Measurements from ENCODE around the gene PLCD3. TPM values are rescaled to one million over a fixed set of nuclear protein-coding genes. Genes with fewer than 3 reads are reported as not detected.
A peak's percentile ranks its signal among the peaks of the same experiment; 100 is the strongest.

The PLCD3 gene
- polyA plus RNA-seq, 3 donors: 16.7 to 33.8 (median 29.1) TPM

DNA sequence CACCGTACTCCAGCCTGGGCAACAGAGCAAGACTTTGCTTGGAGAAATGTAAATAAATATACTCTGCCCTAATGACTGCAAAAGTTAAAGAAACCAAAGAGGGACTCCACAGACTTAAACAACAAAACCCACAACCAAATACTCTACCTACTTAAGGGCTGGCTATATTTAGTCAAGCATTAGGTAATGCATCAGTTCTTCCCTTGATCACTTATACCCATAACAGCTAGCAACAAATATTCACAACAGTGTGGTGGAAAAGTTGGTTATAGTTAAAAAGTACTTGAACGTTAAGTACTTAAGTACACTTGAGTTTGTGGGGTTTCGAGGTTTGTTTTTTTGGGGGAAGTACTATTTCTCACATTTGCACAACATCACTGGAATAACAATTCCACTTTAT, 23.9 kb upstream of the PLCD3 start:
- no peak for DNase-seq (ENCODE audit: extremely low read depth in 1 of 11, low read depth in 9 of 11, low spot score in 4 of 11)

DNA sequence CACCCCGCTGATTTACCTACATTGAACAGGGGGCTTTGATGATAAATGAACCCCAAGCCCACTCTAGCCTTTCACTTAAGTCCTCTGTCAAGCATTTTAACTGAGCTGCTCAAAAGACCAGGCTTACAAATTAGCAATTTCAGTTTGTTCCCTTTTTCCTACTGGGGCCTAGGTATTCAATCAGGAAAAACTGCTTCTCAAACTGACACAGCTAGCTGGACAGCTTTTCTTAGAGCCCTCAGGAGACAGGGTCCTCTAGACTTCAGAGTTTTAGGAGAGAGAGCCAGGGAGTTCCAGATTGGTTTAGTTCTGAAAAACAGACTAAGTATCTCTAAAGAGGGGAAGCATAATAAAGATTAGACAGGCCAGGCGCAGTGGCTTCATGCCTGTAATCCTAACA, 23.2 kb upstream of the PLCD3 start:
- no peak for DNase-seq (ENCODE audit: extremely low read depth in 1 of 11, low read depth in 9 of 11, low spot score in 4 of 11)

DNA sequence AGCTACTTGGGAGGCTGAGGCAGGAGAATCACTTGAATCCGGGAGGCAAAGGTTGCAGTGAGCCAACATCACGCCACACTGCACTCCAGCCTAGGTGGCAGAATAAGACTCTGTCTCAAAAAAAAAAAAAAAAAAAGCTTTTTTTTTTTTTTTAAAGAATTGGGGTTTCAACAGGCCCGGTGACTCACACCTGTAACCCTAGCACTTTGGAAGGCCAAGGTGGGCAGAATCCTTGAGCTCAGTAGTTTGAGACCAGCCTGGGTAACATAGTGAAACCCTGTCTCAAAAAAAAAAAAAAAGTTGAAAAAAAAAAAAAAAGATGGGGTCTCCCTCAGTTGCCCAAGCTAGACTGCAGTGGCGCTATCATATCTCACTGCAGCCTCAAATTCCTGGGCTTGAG, 22.7 kb upstream of the PLCD3 start:
- DNase-seq (ENCODE audit: extremely low read depth in 1 of 11, low read depth in 9 of 11, low spot score in 4 of 11): no peak

GRCh38 chr17:45150911-45151809, 18.8 kb upstream of the PLCD3 start:
- DNase-seq (ENCODE audit: extremely low read depth in 1 of 11, low read depth in 9 of 11, low spot score in 4 of 11): no peak

GRCh38 chr17:45149669-45150664, 17.7 kb upstream of the PLCD3 start:
- peak in 4 of 11 donors; percentile 62 to 70 (median 63) for DNase-seq (ENCODE audit: extremely low read depth in 1 of 11, low read depth in 9 of 11, low spot score in 4 of 11)

DNA sequence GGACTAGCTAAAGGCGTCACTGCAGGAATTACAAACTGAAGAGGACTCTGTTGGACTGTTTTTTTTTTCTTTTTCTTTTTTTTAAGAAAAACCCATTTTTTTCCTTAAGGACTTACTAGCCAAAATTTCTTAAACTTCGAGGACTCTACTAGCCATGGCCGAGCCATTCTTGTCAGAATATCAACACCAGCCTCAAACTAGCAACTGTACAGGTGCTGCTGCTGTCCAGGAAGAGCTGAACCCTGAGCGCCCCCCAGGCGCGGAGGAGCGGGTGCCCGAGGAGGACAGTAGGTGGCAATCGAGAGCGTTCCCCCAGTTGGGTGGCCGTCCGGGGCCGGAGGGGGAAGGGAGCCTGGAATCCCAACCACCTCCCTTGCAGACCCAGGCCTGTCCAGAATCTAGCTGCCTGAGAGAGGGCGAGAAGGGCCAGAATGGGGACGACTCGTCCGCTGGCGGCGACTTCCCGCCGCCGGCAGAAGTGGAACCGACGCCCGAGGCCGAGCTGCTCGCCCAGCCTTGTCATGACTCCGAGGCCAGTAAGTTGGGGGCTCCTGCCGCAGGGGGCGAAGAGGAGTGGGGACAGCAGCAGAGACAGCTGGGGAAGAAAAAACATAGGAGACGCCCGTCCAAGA, 16.8 kb upstream of the PLCD3 start:
- peak in 8 of 11 donors; percentile 81 to 90 (median 88) for DNase-seq (ENCODE audit: extremely low read depth in 1 of 11, low read depth in 9 of 11, low spot score in 4 of 11)

GRCh38 chr17:45148183-45149036, 16.1 kb upstream of the PLCD3 start, which contains the start of gene HEXIM1:
TSS of gene HEXIM1 (plus strand) at chr17:45148475. CDS start at chr17:45149191, 716 bp downstream.
- peak; percentile 98 to 100 (median 100) for DNase-seq (ENCODE audit: extremely low read depth in 1 of 11, low read depth in 9 of 11, low spot score in 4 of 11)

DNA sequence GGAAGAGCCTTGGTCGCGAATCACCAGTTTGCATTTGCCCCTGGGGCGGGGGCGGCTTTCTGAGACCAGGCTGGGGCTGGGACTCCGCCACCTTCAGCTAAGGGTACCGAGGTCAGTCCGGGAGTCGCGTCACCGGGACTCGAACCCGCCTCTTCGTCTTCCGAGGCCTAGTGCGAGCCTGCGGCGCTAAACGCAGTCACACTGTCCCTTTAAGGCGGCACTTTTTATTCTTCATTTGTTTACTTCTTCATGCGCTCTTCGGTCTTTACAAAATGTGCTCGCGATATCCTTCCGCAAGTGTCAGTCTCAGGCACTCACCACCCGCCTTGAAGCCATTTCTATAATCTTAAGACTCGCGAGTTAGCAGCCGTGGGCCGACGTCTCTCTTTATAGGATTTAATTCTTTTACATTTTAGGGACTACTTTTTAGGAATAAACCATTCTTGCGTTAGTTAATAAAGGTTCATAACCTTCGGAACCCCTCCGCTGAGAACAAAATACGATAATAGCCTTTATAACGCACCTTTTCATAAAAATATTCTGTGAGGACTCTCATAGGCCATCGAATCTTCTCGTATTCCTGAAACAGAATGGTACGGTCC, 15.4 kb upstream of the PLCD3 start:
- DNase-seq (ENCODE audit: extremely low read depth in 1 of 11, low read depth in 9 of 11, low spot score in 4 of 11): peak in 9 of 11 donors; percentile 88 to 96 (median 92)

DNA sequence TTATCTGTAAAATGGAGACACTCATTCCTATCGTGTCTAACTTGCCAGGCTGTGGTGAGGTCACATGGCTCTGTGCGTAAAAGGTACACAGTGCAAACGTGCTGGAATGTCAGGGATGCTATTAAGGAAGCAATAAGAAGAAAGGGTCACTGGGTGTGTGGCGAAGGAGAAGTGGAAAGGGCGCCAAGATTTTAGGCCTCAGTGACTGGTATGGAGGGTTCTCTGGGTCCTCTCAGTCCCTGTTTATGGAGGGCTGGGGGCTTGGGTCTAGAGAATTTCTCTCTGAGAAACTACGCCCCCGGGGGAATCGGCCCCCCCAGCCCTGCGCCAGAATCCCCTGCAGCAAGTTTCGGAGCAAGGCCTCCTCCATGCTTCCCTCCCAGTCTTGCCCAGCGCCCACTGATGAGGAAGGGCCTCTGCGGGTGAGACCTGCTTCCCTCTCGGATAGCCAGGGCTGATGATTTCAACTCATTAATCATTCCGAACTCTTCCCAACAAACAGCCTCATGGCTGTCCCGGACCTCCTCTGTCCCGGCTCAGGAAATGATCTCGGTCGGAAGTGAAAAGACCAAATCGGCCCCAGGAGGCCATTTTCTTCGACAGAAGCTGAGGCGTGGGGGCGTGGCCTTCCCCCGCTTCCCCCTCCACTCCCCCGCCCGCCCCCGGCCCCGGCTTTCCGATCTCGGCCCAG, 14.7 kb upstream of the PLCD3 start:
- peak in 5 of 11 donors; percentile 54 to 80 (median 70) for DNase-seq (ENCODE audit: extremely low read depth in 1 of 11, low read depth in 9 of 11, low spot score in 4 of 11)

- DNase-seq (ENCODE audit: extremely low read depth in 1 of 11, low read depth in 9 of 11, low spot score in 4 of 11): no peak
Observed at GRCh38 chr17:45146592-45146889, 14.2 kb upstream of the PLCD3 start.

DNA sequence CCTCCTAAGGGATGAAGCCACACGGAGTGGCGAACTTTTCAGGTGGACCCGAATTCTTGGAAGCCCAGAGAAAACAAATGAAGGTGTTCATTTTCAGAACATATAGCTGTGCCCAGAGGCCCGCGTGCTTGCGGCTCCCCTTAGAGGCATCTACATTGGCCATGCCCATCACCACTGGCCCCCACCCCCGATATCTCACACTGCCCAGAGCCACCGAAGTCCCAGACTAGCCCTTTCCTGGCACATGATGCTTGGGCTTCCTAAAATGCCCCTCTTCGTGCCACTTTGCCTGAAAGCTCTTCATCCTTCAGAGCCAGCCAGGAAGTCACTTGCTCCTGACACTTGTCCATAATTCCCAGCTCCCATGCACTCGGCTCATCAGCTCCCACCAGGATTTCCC, 13.9 kb upstream of the PLCD3 start:
- DNase-seq (ENCODE audit: extremely low read depth in 1 of 11, low read depth in 9 of 11, low spot score in 4 of 11): no peak

DNA sequence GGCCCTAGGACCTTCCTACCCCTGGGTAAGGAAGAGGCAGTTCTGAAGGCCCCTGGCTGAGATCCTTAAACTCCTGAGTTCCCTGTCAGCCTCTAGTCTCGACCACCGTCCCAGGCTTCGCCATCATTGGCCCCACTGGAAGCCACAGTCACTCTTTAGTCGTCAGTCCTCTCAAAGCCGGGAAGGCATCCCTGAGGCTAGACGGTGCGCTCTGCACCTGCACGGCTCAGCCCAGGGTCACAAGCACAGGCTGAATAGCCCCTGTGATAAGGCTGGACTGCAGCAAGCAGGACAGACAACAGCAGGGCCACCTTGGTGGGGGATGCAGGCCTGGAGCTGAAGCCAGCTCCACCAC, 12.7 kb upstream of the PLCD3 start:
- DNase-seq (ENCODE audit: extremely low read depth in 1 of 11, low read depth in 9 of 11, low spot score in 4 of 11): no peak

DNA sequence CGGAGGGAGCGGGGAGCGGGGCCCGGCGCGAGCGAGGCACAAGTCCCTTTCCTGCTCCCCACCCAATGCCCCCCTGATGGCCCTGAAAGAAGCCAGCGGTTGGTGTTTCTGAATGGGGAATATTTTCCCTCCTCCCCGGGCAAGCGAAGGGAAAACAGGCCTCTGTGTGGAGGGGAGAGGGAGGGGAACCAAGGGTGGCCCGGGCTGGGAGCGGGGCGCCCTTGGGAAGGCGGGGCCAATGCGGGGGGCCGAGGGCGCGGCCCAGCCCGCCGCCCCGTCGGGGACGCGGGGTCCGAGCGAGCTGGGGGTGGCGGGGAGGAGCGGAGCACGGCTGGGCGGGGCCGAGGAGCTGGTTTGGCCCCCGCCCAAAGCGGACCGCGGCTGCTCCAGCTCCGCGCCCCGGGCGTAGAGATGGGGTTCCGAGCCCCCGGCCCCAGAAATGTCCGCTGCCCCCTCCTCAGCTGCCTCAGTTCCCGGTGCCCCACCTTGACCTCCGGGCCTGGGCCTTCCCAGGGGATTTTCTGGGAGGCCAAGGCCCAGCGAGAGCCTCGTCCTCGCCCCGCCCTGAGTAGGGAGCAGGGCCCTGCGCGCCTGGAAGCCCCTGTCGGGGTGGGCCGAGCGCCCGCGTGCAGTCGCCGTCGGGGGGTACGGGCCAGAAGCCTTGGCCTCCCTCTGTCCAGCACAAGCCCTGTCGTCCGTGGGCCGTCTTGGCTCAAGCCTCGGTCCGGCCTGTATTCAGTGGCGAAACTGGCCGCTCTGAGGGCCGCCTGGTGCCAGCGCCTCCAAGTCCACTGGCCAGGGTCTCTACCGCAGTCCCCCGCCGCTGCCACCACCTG, 12.1 kb upstream of the PLCD3 start:
- DNase-seq (ENCODE audit: extremely low read depth in 1 of 11, low read depth in 9 of 11, low spot score in 4 of 11): peak in 2 of 11 donors; percentile 48 to 67

- peak in 6 of 11 donors; percentile 62 to 79 (median 66) for DNase-seq (ENCODE audit: extremely low read depth in 1 of 11, low read depth in 9 of 11, low spot score in 4 of 11)
Observed at GRCh38 chr17:45143767-45144198, 11.5 kb upstream of the PLCD3 start.

DNA sequence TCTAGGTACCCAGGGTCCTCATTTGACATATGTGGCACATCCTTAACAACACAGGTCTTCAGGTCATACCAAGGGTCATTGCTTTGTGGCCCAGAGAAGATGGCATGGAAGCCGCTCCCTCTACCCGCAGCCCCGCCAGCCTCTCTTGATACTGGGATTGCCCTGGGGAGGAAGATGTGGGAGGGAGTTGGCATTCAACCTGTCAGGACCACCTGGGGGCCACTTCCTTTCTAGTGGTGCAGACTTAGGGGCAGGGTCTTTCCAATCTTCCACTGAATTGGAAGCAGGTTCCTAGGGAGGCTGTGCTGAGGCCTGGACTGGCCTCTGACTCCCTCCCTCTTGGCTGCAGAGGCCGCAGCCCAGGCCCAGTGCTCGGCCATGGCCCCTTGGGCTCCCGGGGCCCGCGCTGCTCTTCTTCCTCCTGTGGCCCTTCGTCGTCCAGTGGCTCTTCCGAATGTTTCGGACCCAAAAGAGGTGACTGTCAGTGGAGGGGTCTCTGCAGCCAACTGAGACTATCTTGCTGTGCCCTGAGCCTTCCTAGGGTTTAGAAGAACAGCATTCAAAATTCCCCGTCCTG, 10.9 kb upstream of the PLCD3 start:
- no peak for DNase-seq (ENCODE audit: extremely low read depth in 1 of 11, low read depth in 9 of 11, low spot score in 4 of 11)

DNA sequence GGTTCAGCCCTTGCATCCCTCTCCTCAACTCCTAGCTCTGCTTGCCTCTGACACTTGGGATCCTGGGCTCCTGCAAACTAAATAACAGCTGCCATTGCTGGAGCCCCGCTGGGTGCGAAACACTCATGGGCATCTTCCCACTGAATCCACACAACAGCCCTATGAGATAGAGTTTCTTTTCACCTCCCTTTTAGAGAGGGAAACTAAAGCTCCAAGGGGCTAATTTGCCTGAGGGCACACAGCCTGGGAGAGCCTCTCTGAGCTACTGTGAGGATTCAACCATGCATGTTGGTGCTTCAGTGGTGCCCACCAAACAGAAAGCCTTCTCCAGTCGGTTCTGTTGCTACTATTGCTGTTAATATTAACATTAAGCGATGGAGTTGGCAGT, 7.2 kb upstream of the PLCD3 start:
- no peak for DNase-seq (ENCODE audit: extremely low read depth in 1 of 11, low read depth in 9 of 11, low spot score in 4 of 11)

Data from renal cortex interstitium (tissue), 11 donors.